Measurements from ENCODE around the gene B4GALNT4.
A peak's percentile ranks its signal among the peaks of the same experiment; 100 is the strongest.
"Not testable (repeated sequence)": the region's sequence is repeated elsewhere in the genome, so short reads cannot be mapped to it uniquely, and the experiment has no call there.

Gene B4GALNT4

GRCh38 chr11:369336-370018 is at the start of gene B4GALNT4:
B4GALNT4 (plus strand) TSS chr11:369499; CDS start chr11:369804, 305 bp downstream.
- no peak for DNase-seq

- not testable (repeated sequence) for DNase-seq
Measured at GRCh38 chr11:319888-320273, 49.4 kb upstream of the B4GALNT4 start.

GRCh38 chr11:324156-324555 is 45.1 kb upstream of the B4GALNT4 start:
- DNase-seq: no peak

GRCh38 chr11:324593-325517 is 44.4 kb upstream of the B4GALNT4 start:
- not testable (repeated sequence) for DNase-seq

- DNase-seq: no peak
Measured at GRCh38 chr11:325796-326591, 43.3 kb upstream of the B4GALNT4 start.

- DNase-seq: no peak
Measured at GRCh38 chr11:326592-326841, 42.8 kb upstream of the B4GALNT4 start.

GRCh38 chr11:326842-327580 is 42.3 kb upstream of the B4GALNT4 start:
- peak; percentile 85 for DNase-seq

- DNase-seq: no peak
Measured at GRCh38 chr11:327581-327923, 41.7 kb upstream of the B4GALNT4 start.

GRCh38 chr11:328012-328411 is 41.3 kb upstream of the B4GALNT4 start:
- DNase-seq: no peak

GRCh38 chr11:328516-329100 is 40.7 kb upstream of the B4GALNT4 start:
- DNase-seq: not testable (repeated sequence)

GRCh38 chr11:329886-330253 is 39.4 kb upstream of the B4GALNT4 start:
- DNase-seq: no peak

- no peak for DNase-seq
Measured at GRCh38 chr11:330307-330693, 39.0 kb upstream of the B4GALNT4 start.

- peak; percentile 47 for DNase-seq
Measured at GRCh38 chr11:330694-331357, 38.5 kb upstream of the B4GALNT4 start.

- no peak for DNase-seq
Measured at GRCh38 chr11:331358-332060, 37.8 kb upstream of the B4GALNT4 start.

- DNase-seq: no peak
Measured at GRCh38 chr11:332651-333480, 36.4 kb upstream of the B4GALNT4 start.

GRCh38 chr11:333616-334263 is 35.6 kb upstream of the B4GALNT4 start:
- DNase-seq: not testable (repeated sequence)

- DNase-seq: no peak
Measured at GRCh38 chr11:334264-334994, 34.9 kb upstream of the B4GALNT4 start.

GRCh38 chr11:335779-336658 is 33.3 kb upstream of the B4GALNT4 start:
- DNase-seq: no peak
